Endothelial cell of umbilical vein (primary cell): ENCODE measurements around the gene GRIA1. TPM values are rescaled to one million over a fixed set of nuclear protein-coding genes. Genes with fewer than 3 reads are reported as not detected.

Experiments used
- BruUV-seq: library from RNA; stranded (reverse); fragments of 400-500 nt; replicated peaks from 2 replicates; lab custom pipeline; 2021; lab: Mats Ljungman, UMichigan
- CTCF ChIA-PET: fragments of 300-600, 350-600 bp; sonication (Branson Sonifier 250); formaldehyde crosslinking; loops from one replicate; lab custom pipeline; 2021; ENCODE audit warnings: antibody characterized with exemption, inconsistent platforms; lab: Charles Lee
- POLR2A ChIA-PET: fragments of 300-600, 350-600 bp; sonication (Branson Sonifier 250); formaldehyde crosslinking; loops from one replicate; lab custom pipeline; 2021; ENCODE audit warnings: antibody characterized with exemption, inconsistent platforms; lab: Charles Lee
- DNase-seq: peaks from one replicate; pipeline ENCODE4 v3.0.0-alpha.2; 2011; ENCODE audit warnings: low read depth, low spot score
- FAIRE-seq: peaks from 2 replicates; lab custom pipeline; 2011; peaks lifted over from hg19 to GRCh38; lab: Jason Lieb, UNC
- H2AFZ ChIP-seq: 2 replicates; pipeline ENCODE4 v1.6.0; 2012; ENCODE audit warnings: low read depth, low read length, control low read depth, inconsistent platforms
- H3K27ac ChIP-seq: 2 replicates; pipeline ENCODE4 v1.5.1; 2011; ENCODE audit warnings: low read depth, mild to moderate bottlenecking, control low read depth, low read length, moderate library complexity; ENCODE audit not compliant: insufficient read depth
- H3K27me3 ChIP-seq, 2 experiments: 2 replicates each; pipeline versions ENCODE4 v1.6.0 to v1.6.1; 2011; ENCODE audit warnings: low read length in 2 of 2, mixed read lengths in 1 of 2; ENCODE audit not compliant: control insufficient read depth in 2 of 2, insufficient read depth in 2 of 2
- H3K36me3 ChIP-seq, 2 experiments: 2 replicates in 1 of 2; 3 replicates in 1 of 2; pipeline ENCODE4 v1.5.1; 2011; ENCODE audit warnings: low read length in 2 of 2, mild to moderate bottlenecking in 1 of 2, moderate library complexity in 1 of 2; ENCODE audit not compliant: control insufficient read depth in 2 of 2, insufficient read depth in 2 of 2; ENCODE audit errors: extremely low read depth in 1 of 2
- H3K4me1 ChIP-seq: 3 replicates; pipeline ENCODE4 v1.5.1; 2011; ENCODE audit warnings: mild to moderate bottlenecking, low read length; ENCODE audit not compliant: control insufficient read depth, insufficient read depth; ENCODE audit errors: extremely low read depth
- H3K4me2 ChIP-seq: 2 replicates; pipeline ENCODE4 v1.6.1; 2011; ENCODE audit warnings: low read length, control low read depth, mixed read lengths; ENCODE audit not compliant: insufficient read depth
- H3K4me3 ChIP-seq, 3 experiments: fragments of 200-600 bp in 1 of 3; sonication (generic), shearing (Covaris generic) in 1 of 3; replicated peaks in 1 of 3; 2 replicates each; pipeline ENCODE4 v1.5.1; 2011 to 2016; ENCODE audit warnings: control low read depth in 3 of 3, low read length in 3 of 3, mild to moderate bottlenecking in 2 of 3, inconsistent platforms in 1 of 3, low read depth in 1 of 3, moderate library complexity in 1 of 3; ENCODE audit not compliant: insufficient read depth in 1 of 3
- H3K79me2 ChIP-seq: 2 replicates; pipeline ENCODE4 v1.6.0; 2012; ENCODE audit warnings: low read length, inconsistent platforms; ENCODE audit not compliant: control insufficient read depth, insufficient read depth
- H3K9ac ChIP-seq: replicated peaks from 2 replicates; pipeline ENCODE3; 2011; ENCODE audit warnings: low read length, control low read depth; ENCODE audit not compliant: insufficient read depth; ENCODE audit errors: extremely low read depth
- H3K9me1 ChIP-seq: replicated peaks from 3 replicates; pipeline ENCODE4 v1.6.0; 2011; ENCODE audit warnings: mild to moderate bottlenecking, low read length; ENCODE audit not compliant: control insufficient read depth, insufficient read depth; ENCODE audit errors: extremely low read depth
- H3K9me3 ChIP-seq: replicated peaks from 2 replicates; pipeline ENCODE4 v1.5.1; 2012; ENCODE audit warnings: low read length, inconsistent platforms; ENCODE audit not compliant: control insufficient read depth, insufficient read depth
- H4K20me1 ChIP-seq: replicated peaks from 2 replicates; pipeline ENCODE3; 2011; ENCODE audit warnings: mild to moderate bottlenecking, low read length; ENCODE audit not compliant: control insufficient read depth, insufficient read depth; ENCODE audit errors: extremely low read depth
- CTCF ChIP-seq, 2 donors: IDR thresholded peaks; 1 replicate in 1 of 2; 2 replicates in 1 of 2; pipeline ENCODE4 v1.5.1; 2011; ENCODE audit warnings: low read length in 2 of 2, mild to moderate bottlenecking in 2 of 2, moderate library complexity in 2 of 2, control low read depth in 1 of 2, inconsistent platforms in 1 of 2, low read depth in 1 of 2; ENCODE audit not compliant: insufficient read depth in 1 of 2; ENCODE audit errors: extremely low read depth in 1 of 2
- EZH2 ChIP-seq: IDR thresholded peaks from 2 replicates; pipeline ENCODE4 v1.6.1; 2012; ENCODE audit warnings: borderline replicate concordance, low read depth, mild to moderate bottlenecking, moderate library complexity, low read length, inconsistent platforms; ENCODE audit not compliant: severe bottlenecking
- FOS ChIP-seq: IDR thresholded peaks from 2 replicates; pipeline ENCODE4 v1.6.1; 2011; ENCODE audit warnings: mild to moderate bottlenecking, low read length, moderate library complexity, borderline replicate concordance; ENCODE audit not compliant: insufficient read depth
- GATA2 ChIP-seq: IDR thresholded peaks from 2 replicates; pipeline ENCODE4 v1.7.0; 2011; ENCODE audit warnings: low read depth, mild to moderate bottlenecking, moderate library complexity, mixed read lengths, low read length; ENCODE audit not compliant: insufficient read length, insufficient read depth
- JUN ChIP-seq: IDR thresholded peaks from 2 replicates; pipeline ENCODE4 v1.6.1; 2011; ENCODE audit warnings: borderline replicate concordance, low read depth; ENCODE audit not compliant: insufficient read length, insufficient read depth
- MAX ChIP-seq: IDR thresholded peaks from 2 replicates; pipeline ENCODE4 v1.6.1; 2011; ENCODE audit not compliant: insufficient read depth, insufficient read length
- MYC ChIP-seq: IDR thresholded peaks from one replicate; pipeline ENCODE4 v1.6.1; 2011; ENCODE audit warnings: mild to moderate bottlenecking, low read depth, low read length
- POLR2A ChIP-seq: IDR thresholded peaks from 2 replicates; pipeline ENCODE4 v1.6.1; 2012; ENCODE audit warnings: low read depth, mild to moderate bottlenecking, control low read depth, low read length
- POLR2AphosphoS5 ChIP-seq: IDR thresholded peaks from 2 replicates; pipeline ENCODE4 v1.6.1; 2012; ENCODE audit warnings: low read depth, mild to moderate bottlenecking, control low read depth, low read length, moderate library complexity; ENCODE audit not compliant: insufficient read depth
- dilution Hi-C: fragments of 300-500 bp; cut with MboI; formaldehyde crosslinking; loops from one replicate; pipeline ENCODE4 v1.15.0; 2019; ENCODE audit warnings: low sequenced_read_pairs; ENCODE audit not compliant: extremely low pct_ligation_motif_present
- intact Hi-C: fragments of 100-400 bp; cut with micrococcal nuclease; formaldehyde crosslinking; loops from one replicate; pipeline ENCODE4 v1.10.0; 2022
- polyA plus RNA-seq, 4 experiments: library from polyadenylated mRNA; depleted of rRNA in 3 of 4; stranded (reverse) in 3 of 4; unstranded in 1 of 4; fragments of >200 nt; gene quantifications; 2 replicates each; pipeline versions ENCODE4 v1.2.1 to v1.2.3, GENCODE V29; 2011 to 2012; ENCODE audit warnings: missing spikeins in 1 of 4
- total RNA-seq: library from RNA; stranded (reverse); gene quantifications from 2 replicates; pipeline ENCODE4 v1.2.3, GENCODE V29; 2021

Gene GRIA1
- total and polyA plus RNA-seq, 2 donors (not counting 3 experiments of a cell fraction or from before 2014, with no cell fraction given), result not detected

GRCh38 chr5:153585622-153586277 lies 95.3 kb downstream of the GRIA1 start:
- CTCF ChIA-PET, result no interaction called here
- DNase-seq, result no peak

More at GRCh38 chr5:153585622-153586277, 95.3 kb downstream of the GRIA1 start:
- H3K4me2 ChIP-seq, result no peak overlapping the region
- TF ChIP-seq EZH2, result no peak
- no peak for TF ChIP-seq MAX
- TF ChIP-seq CTCF (IDR thresholded peaks at IDR 0.05; ENCODE audit: extremely low read depth in 1 of 2, insufficient read depth in 1 of 2, low read depth in 1 of 2, low read length in 2 of 2), result no peak
- no peak for TF ChIP-seq GATA2
- no peak for TF ChIP-seq JUN
- TF ChIP-seq POLR2AphosphoS5, result no peak
- no peak for TF ChIP-seq MYC
- TF ChIP-seq POLR2A, result no peak
- TF ChIP-seq FOS, result no peak
- FAIRE-seq, result no peak
- H3K79me2 ChIP-seq, result no peaks in the 10 kb centered on the region
- H3K9me3 ChIP-seq, result no peaks in the 10 kb centered on the region
- dilution Hi-C loops, result no loop called here
- intact Hi-C loops, result no loop called here
- H4K20me1 ChIP-seq, result no peaks in the 10 kb centered on the region
- H3K4me3 ChIP-seq, result no peak overlapping the region
- no TSS peak for BruUV-seq
- no peaks in the 10 kb centered on the region for H3K36me3 ChIP-seq
- H3K27ac ChIP-seq, result no peak overlapping the region
- H3K9me1 ChIP-seq, result no peaks in the 10 kb centered on the region
- H3K4me1 ChIP-seq, result no peaks in the 10 kb centered on the region
- no peak overlapping the region for H2AFZ ChIP-seq
- H3K27me3 ChIP-seq, result peaks cover 0 to 3% of the 10 kb centered on the region in 2 experiments
- no peak overlapping the region for H3K9ac ChIP-seq
- POLR2A ChIA-PET, result no interaction called here
